Body of pancreas (tissue), 4 donors: ENCODE measurements around the gene PFDN6. TPM values are rescaled to one million over a fixed set of nuclear protein-coding genes. Genes with fewer than 3 reads are reported as not detected.

Source experiments
- ATAC-seq: fragments of 150-250 bp; one replicate; pipeline ENCODE4 v1.9.1; 2016
- DNase-seq, 4 donors: peaks; one replicate each; pipeline ENCODE4 v3.0.0-alpha.2; 2019
- H3K27ac ChIP-seq, 4 donors: fragments of 200-600 bp; sonication (generic); 1 replicate in 3 of 4; 2 replicates in 1 of 4; pipeline versions ENCODE4 v1.5.1 to v1.6.1; 2016 to 2019; ENCODE audit warnings: mild to moderate bottlenecking in 1 of 4, mixed read lengths in 1 of 4, moderate library complexity in 1 of 4
- H3K27me3 ChIP-seq, 2 donors: fragments of 200-600 bp; sonication (generic); one replicate each; pipeline ENCODE4 v1.6.0; 2016; ENCODE audit warnings: mild to moderate bottlenecking in 1 of 2
- H3K36me3 ChIP-seq, 2 donors: fragments of 200-600 bp; sonication (generic); replicated peaks in 1 of 2; 2 replicates each; pipeline ENCODE4 v1.5.1; 2016; ENCODE audit warnings: low read depth in 2 of 2; ENCODE audit not compliant: insufficient read depth in 1 of 2
- H3K4me1 ChIP-seq: fragments of 200-600 bp; sonication (generic); one replicate; pipeline ENCODE4 v1.6.0; 2016
- H3K4me3 ChIP-seq, 2 donors: fragments of 200-600 bp; sonication (generic); 1 replicate in 1 of 2; 2 replicates in 1 of 2; pipeline ENCODE4 v1.5.1; 2016 to 2019
- H3K9me3 ChIP-seq, 3 donors: fragments of 200-600 bp; sonication (generic); 1 replicate in 2 of 3; 2 replicates in 1 of 3; pipeline ENCODE4 v1.5.1; 2016
- CTCF ChIP-seq, 7 experiments: fragments of 450-650 bp in 4 of 7; fragments of 200-600 bp in 3 of 7; sonication (generic) in 3 of 7; IDR thresholded peaks; one replicate each; pipeline ENCODE4 v1.5.1; 2016 to 2019; ENCODE audit warnings: antibody characterized with exemption in 7 of 7
- POLR2A ChIP-seq, 3 donors: fragments of 450-650 bp; IDR thresholded peaks; one replicate each; pipeline ENCODE4 v1.6.1; 2016; ENCODE audit warnings: antibody characterized with exemption in 3 of 3, mild to moderate bottlenecking in 2 of 3
- WGBS, 2 donors: methylation state at CpG; one replicate each; pipeline ENCODE4 v1.1.5; 2017; 5-methylcytosine and 5-hydroxymethylcytosine counted together
- intact Hi-C: fragments of 100-400 bp; cut with DNase I; formaldehyde crosslinking; loops from one replicate; pipeline ENCODE4 v1.15.1; 2023
- total RNA-seq, 2 donors: library from RNA; depleted of rRNA; stranded (reverse); fragments of >200 nt; gene quantifications; one replicate each; pipeline ENCODE4 v1.1.0, GENCODE V29; 2016

PFDN6 gene
- total RNA-seq, 2 donors from 2014 or later, result 10.2 to 19.7 TPM

DNA sequence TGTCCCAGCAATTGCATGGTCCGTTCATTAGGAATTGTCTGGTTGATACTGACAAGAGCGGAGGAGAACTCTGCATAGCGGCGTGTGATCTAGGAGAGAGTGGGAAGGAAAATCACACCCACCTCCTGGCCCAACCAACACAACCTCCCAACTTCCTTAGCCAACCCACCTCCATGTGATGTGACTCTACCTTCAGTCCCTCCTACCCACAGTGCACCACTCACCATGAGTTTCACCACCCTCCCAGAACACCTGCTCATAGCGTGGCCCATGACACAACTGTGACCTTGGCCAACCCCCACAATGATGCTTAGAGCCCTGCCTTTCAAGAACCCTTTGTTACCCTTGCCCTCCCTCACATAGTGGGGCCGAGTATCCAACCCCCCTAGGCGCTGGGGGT is 25.4 kb upstream of the PFDN6 start:
- no peak for DNase-seq

GRCh38 chr6:33271117-33271467 is 18.3 kb upstream of the PFDN6 start:
- Histone ChIP-seq H3K4me1 (peaks cover 51% of the 10 kb centered on the region), H3K36me3 (peaks cover 0 to 34% of the 10 kb centered on the region in 2 donors), H3K27me3 (no peaks in the 10 kb centered on the region), H3K9me3 (no peaks in the 10 kb centered on the region), H3K4me3 (peak overlapping the region; percentile 24 to 76), H3K27ac (peak overlapping the region; percentile 79 to 95 (median 87))
- ATAC-seq (no peak), DNase-seq (no peak)
- intact Hi-C loops, result no loop called here
- WGBS, 2 donors, result 2% methylated on average over 7 of the region's 7 CpGs
- no peak for TF ChIP-seq POLR2A (IDR thresholded peaks at IDR 0.05)
- no peak for TF ChIP-seq CTCF (IDR thresholded peaks at IDR 0.05)

More for the DNA sequence above, 25.4 kb upstream of the PFDN6 start:
- H3K36me3 ChIP-seq, result peaks cover 0 to 24% of the 10 kb centered on the region in 2 donors
- no peak overlapping the region for H3K27ac ChIP-seq
- no peaks in the 10 kb centered on the region for H3K9me3 ChIP-seq
- no peaks in the 10 kb centered on the region for H3K27me3 ChIP-seq
- ATAC-seq, result no peak
- no peak overlapping the region for H3K4me3 ChIP-seq
- WGBS, 2 donors, result 87 to 88% methylated on average over 5 to 7 of the region's 7 CpGs
- no peaks in the 10 kb centered on the region for H3K4me1 ChIP-seq
- intact Hi-C loops, result no loop called here
- TF ChIP-seq CTCF (IDR thresholded peaks at IDR 0.05), result no peak
- no peak for TF ChIP-seq POLR2A (IDR thresholded peaks at IDR 0.05)

GRCh38 chr6:33271468-33272274 is 17.7 kb upstream of the PFDN6 start, which contains the start of the genes RPS18 and VPS52:
Gene RPS18 (plus strand): TSS chr6:33272075. CDS start chr6:33272120, 45 bp downstream.
Gene VPS52 (minus strand): TSS chr6:33271876. CDS start chr6:33271675, 201 bp downstream.
- Histone ChIP-seq H3K27me3 (no peaks in the 10 kb centered on the region), H3K27ac (peak within 1 kb of the TSS; percentile 79 to 95 (median 87)), H3K9me3 (no peaks in the 10 kb centered on the region), H3K4me3 (peak within 1 kb of the TSS; percentile 38 to 76), H3K36me3 (peaks cover 0 to 31% of the 10 kb centered on the region in 2 donors), H3K4me1 (peaks cover 57% of the 10 kb centered on the region)
- WGBS, 2 donors, result 0 to 1% methylated on average over 26 to 48 of the region's 48 CpGs
- intact Hi-C loops, result no loop called here
- ATAC-seq, result peak; percentile 97
- TF ChIP-seq POLR2A (IDR thresholded peaks at IDR 0.05), result peak; percentile 74 to 97 (median 97)
- peak in 2 of 7 experiments; percentile 6 to 9 for TF ChIP-seq CTCF (IDR thresholded peaks at IDR 0.05)
- peak; percentile 94 to 99 (median 98) for DNase-seq

DNA sequence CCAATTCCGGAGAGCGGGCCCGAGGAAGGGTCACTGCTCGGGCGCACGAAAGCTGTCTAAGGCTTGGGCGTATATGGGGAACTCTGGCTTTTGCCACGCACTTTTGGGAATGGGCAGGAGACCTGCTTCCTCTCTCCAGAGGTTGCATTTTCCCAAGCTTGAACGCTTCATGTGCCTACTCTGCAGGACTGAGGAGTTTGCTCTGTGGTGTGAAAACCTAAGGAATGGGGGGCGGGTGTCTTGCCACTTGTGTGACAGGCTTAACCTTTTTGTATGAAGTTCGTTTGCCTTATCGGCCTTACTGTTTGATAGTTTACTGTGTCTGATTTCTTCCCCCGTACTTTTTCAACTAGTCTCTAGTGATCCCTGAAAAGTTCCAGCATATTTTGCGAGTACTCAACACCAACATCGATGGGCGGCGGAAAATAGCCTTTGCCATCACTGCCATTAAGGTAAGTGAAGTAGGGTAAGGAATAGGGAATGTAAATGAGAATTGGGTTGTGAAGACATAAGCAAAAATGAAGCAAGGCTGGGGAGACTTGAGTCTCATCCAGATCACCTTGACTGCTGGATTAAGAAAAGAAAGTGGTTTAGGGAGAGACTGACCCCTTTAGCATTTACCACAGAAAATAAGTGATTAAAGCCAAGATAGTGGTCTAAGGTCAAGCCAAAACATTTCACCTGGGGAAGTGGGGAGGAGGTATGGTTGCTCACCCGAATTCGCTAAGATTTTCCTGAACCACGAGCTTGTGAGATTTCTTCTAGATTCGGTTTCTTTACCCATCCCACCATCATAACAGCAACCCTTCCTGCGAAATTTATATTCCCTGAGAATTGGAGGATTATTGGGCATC is 16.9 kb upstream of the PFDN6 start:
- H3K9me3 ChIP-seq, result no peaks in the 10 kb centered on the region
- WGBS, 2 donors, result 4 to 14% methylated on average over 14 to 22 of the region's 22 CpGs
- DNase-seq (no peak), ATAC-seq (peak; percentile 6)
- H3K27me3 ChIP-seq, result no peaks in the 10 kb centered on the region
- H3K27ac ChIP-seq, result peak overlapping the region; percentile 79 to 95 (median 87)
- intact Hi-C loops, result no loop called here
- no peak for TF ChIP-seq CTCF (IDR thresholded peaks at IDR 0.05)
- TF ChIP-seq POLR2A (IDR thresholded peaks at IDR 0.05), result peak in 1 of 3 donors; percentile 17
- H3K4me1 ChIP-seq, result peaks cover 61% of the 10 kb centered on the region
- peaks cover 0 to 24% of the 10 kb centered on the region in 2 donors for H3K36me3 ChIP-seq
- peak overlapping the region; percentile 38 to 76 for H3K4me3 ChIP-seq
